HEK293 (cell line): ENCODE measurements around the gene C17orf107.

ENCODE experiments used
- CTCF ChIP-seq: fragments of 450-650 bp; formaldehyde crosslinking; IDR thresholded peaks from 2 replicates; pipeline ENCODE4 v1.5.1; 2016; ENCODE audit warnings: missing biosample characterization, missing genetic modification characterization
- GLI2 ChIP-seq: fragments of 450-650 bp; formaldehyde crosslinking; IDR thresholded peaks from 2 replicates; pipeline ENCODE4; 2017; ENCODE audit warnings: missing biosample characterization, missing genetic modification characterization, low read depth, borderline replicate concordance
- HOXA7 ChIP-seq: sonication (generic); formaldehyde crosslinking; IDR thresholded peaks from 2 replicates; pipeline ENCODE4 v1.8.1; 2022; ENCODE audit warnings: missing genetic modification reagents, borderline replicate concordance
- HOXD13 ChIP-seq: sonication (generic); formaldehyde crosslinking; IDR thresholded peaks from 2 replicates; pipeline ENCODE4 v1.8.0; 2022; ENCODE audit warnings: missing genetic modification reagents, borderline replicate concordance
- MEIS1 ChIP-seq: sonication (generic); formaldehyde crosslinking; IDR thresholded peaks from 2 replicates; pipeline ENCODE4 v1.8.1; 2022; ENCODE audit warnings: missing genetic modification reagents, mild to moderate bottlenecking, borderline replicate concordance
- RBAK ChIP-seq: fragments of 450-650 bp; formaldehyde crosslinking; IDR thresholded peaks from 2 replicates; pipeline ENCODE4 v1.5.1; 2016; ENCODE audit warnings: missing biosample characterization, missing genetic modification characterization
- SP3 ChIP-seq: fragments of 450-650 bp; formaldehyde crosslinking; IDR thresholded peaks from 2 replicates; pipeline ENCODE4 v1.5.1; 2016; ENCODE audit warnings: missing biosample characterization, missing genetic modification characterization
- TCF7L2 ChIP-seq: IDR thresholded peaks from 2 replicates; pipeline ENCODE4 v1.6.1; 2011; ENCODE audit warnings: low read depth, mild to moderate bottlenecking, inconsistent platforms, low read length, moderate library complexity, borderline replicate concordance
- ZNF223 ChIP-seq: fragments of 450-650 bp; formaldehyde crosslinking; IDR thresholded peaks from 2 replicates; pipeline ENCODE4 v1.5.1; 2016; ENCODE audit warnings: missing biosample characterization, missing genetic modification characterization
- ZNF488 ChIP-seq: fragments of 450-650 bp; formaldehyde crosslinking; IDR thresholded peaks from 2 replicates; pipeline ENCODE4 v1.5.1; 2016; ENCODE audit warnings: missing biosample characterization, missing genetic modification characterization
- ZNF548 ChIP-seq: fragments of 450-650 bp; formaldehyde crosslinking; IDR thresholded peaks from 2 replicates; pipeline ENCODE4 v1.5.1; 2016; ENCODE audit warnings: missing biosample characterization, missing genetic modification characterization
- ZNF791 ChIP-seq: fragments of 450-650 bp; formaldehyde crosslinking; IDR thresholded peaks from 2 replicates; pipeline ENCODE4 v1.5.1; 2016; ENCODE audit warnings: missing biosample characterization, missing genetic modification characterization
- ZSCAN16 ChIP-seq: fragments of 450-650 bp; formaldehyde crosslinking; IDR thresholded peaks from 2 replicates; pipeline ENCODE4 v1.5.1; 2016; ENCODE audit warnings: missing biosample characterization, missing genetic modification characterization

- TF ChIP-seq CTCF (tag by site-specific recombination) (no peak), ZSCAN16 (tag by site-specific recombination) (no peak), HOXA7 (CRISPR knock-in tag) (no peak), SP3 (no peak), ZNF223 (tag by site-specific recombination) (no peak), TCF7L2 (no peak), ZNF791 (tag by site-specific recombination) (no peak), HOXD13 (no peak), GLI2 (tag by site-specific recombination) (no peak), ZNF548 (tag by site-specific recombination) (no peak), MEIS1 (CRISPR knock-in tag) (no peak), RBAK (tag by site-specific recombination) (no peak), ZNF488 (tag by site-specific recombination) (no peak)
Measured at GRCh38 chr17:4863321-4863720, 36.0 kb upstream of the C17orf107 start.
